DND-41 (cell line): ENCODE results near the gene SUN1.

Experiments used
- ATAC-seq: fragments of 200-7000 bp; cut with Tn5 transposase; 3 replicates; pipeline ENCODE4 v1.9.1; 2021; ENCODE audit warnings: low read depth; ENCODE audit not compliant: insufficient read depth
- DNase-seq: peaks from one replicate; pipeline ENCODE4 v3.0.0-alpha.2; 2020
- H2AFZ ChIP-seq: 2 replicates; pipeline ENCODE4 v1.6.0; 2012; ENCODE audit warnings: low read depth, low read length
- H3K27ac ChIP-seq: 2 replicates; pipeline ENCODE4 v1.5.1; 2012; ENCODE audit warnings: low read length, inconsistent platforms
- H3K27me3 ChIP-seq: fragments of 200-600 bp; sonication (generic); 2 replicates; pipeline ENCODE4 v1.6.0; 2012; ENCODE audit warnings: low read length, mild to moderate bottlenecking, inconsistent platforms; ENCODE audit not compliant: insufficient read depth, poor library complexity
- H3K36me3 ChIP-seq: 2 replicates; pipeline ENCODE4 v1.5.1; 2012; ENCODE audit warnings: low read length, inconsistent platforms; ENCODE audit not compliant: insufficient read depth
- H3K4me1 ChIP-seq: 2 replicates; pipeline ENCODE4 v1.5.1; 2012; ENCODE audit warnings: mild to moderate bottlenecking, low read length; ENCODE audit not compliant: insufficient read depth
- H3K4me2 ChIP-seq: 2 replicates; pipeline ENCODE4 v1.6.0; 2012; ENCODE audit warnings: mild to moderate bottlenecking, moderate library complexity, low read length, inconsistent platforms; ENCODE audit not compliant: insufficient read depth
- H3K4me3 ChIP-seq, 2 experiments: fragments of 200-600 bp in 1 of 2; shearing (Covaris generic) in 1 of 2; 2 replicates each; pipeline ENCODE4 v1.5.1; 2012 to 2016; ENCODE audit warnings: inconsistent platforms in 2 of 2, low read length in 2 of 2, mild to moderate bottlenecking in 2 of 2, low read depth in 1 of 2, moderate library complexity in 1 of 2
- H3K79me2 ChIP-seq: 2 replicates; pipeline ENCODE4 v1.6.0; 2012; ENCODE audit warnings: low read length, inconsistent platforms; ENCODE audit not compliant: insufficient read depth
- H3K9ac ChIP-seq: 2 replicates; pipeline ENCODE4 v1.6.0; 2012; ENCODE audit warnings: low read depth, mild to moderate bottlenecking, inconsistent platforms, low read length, moderate library complexity
- H3K9me3 ChIP-seq: 2 replicates; pipeline ENCODE4 v1.5.1; 2012; ENCODE audit warnings: low read length, moderate library complexity, mild to moderate bottlenecking, inconsistent platforms; ENCODE audit not compliant: insufficient read depth, severe bottlenecking
- H4K20me1 ChIP-seq: 2 replicates; pipeline ENCODE4 v1.6.0; 2012; ENCODE audit warnings: low read length; ENCODE audit not compliant: insufficient read depth
- CTCF ChIP-seq: IDR thresholded peaks from 2 replicates; pipeline ENCODE4 v1.5.1; 2012; ENCODE audit warnings: borderline replicate concordance, low read length, moderate library complexity, mild to moderate bottlenecking; ENCODE audit not compliant: poor library complexity, severe bottlenecking; ENCODE audit errors: extremely low read depth
- EZH2 ChIP-seq: IDR thresholded peaks from 3 replicates; pipeline ENCODE4 v1.6.1; 2012; ENCODE audit warnings: borderline replicate concordance, low read depth, mild to moderate bottlenecking, moderate library complexity, low read length, inconsistent platforms; ENCODE audit not compliant: severe bottlenecking

The SUN1 gene

GRCh38 chr7:903921-904755 lies 71.9 kb downstream of the SUN1 start:
- H3K4me3 ChIP-seq: no peak overlapping the region
- H2AFZ ChIP-seq: no peak overlapping the region
- H3K36me3 ChIP-seq: no peaks in the 10 kb centered on the region
- ATAC-seq (no peak), DNase-seq (no peak)
- H3K27me3 ChIP-seq: no peaks in the 10 kb centered on the region
- H3K4me1 ChIP-seq: no peaks in the 10 kb centered on the region
- H3K9ac ChIP-seq: no peak overlapping the region
- H3K79me2 ChIP-seq: no peaks in the 10 kb centered on the region
- H3K9me3 ChIP-seq: no peaks in the 10 kb centered on the region
- TF ChIP-seq EZH2 (no peak), CTCF (no peak)
- no peak overlapping the region for H3K27ac ChIP-seq
- peaks cover 4% of the 10 kb centered on the region for H4K20me1 ChIP-seq
- no peak overlapping the region for H3K4me2 ChIP-seq

- Histone ChIP-seq H3K4me2 (no peak overlapping the region), H3K4me3 (no peak overlapping the region), H3K79me2 (no peaks in the 10 kb centered on the region), H2AFZ (no peak overlapping the region), H3K9ac (no peak overlapping the region), H3K36me3 (no peaks in the 10 kb centered on the region), H3K9me3 (no peaks in the 10 kb centered on the region), H3K27ac (no peak overlapping the region), H3K4me1 (no peaks in the 10 kb centered on the region), H3K27me3 (no peaks in the 10 kb centered on the region), H4K20me1 (peaks cover 4% of the 10 kb centered on the region)
- no peak for TF ChIP-seq CTCF
- ATAC-seq: no peak
- DNase-seq: no peak
Measured at GRCh38 chr7:904847-905246, 72.6 kb downstream of the SUN1 start.

GRCh38 chr7:906776-907157 lies 74.5 kb downstream of the SUN1 start:
- no peak overlapping the region for H3K4me2 ChIP-seq
- no peak for DNase-seq
- H3K27me3 ChIP-seq: no peaks in the 10 kb centered on the region
- no peak overlapping the region for H3K27ac ChIP-seq
- H2AFZ ChIP-seq: no peak overlapping the region
- no peak overlapping the region for H3K4me3 ChIP-seq
- no peak for ATAC-seq
- no peaks in the 10 kb centered on the region for H3K9me3 ChIP-seq
- H3K79me2 ChIP-seq: no peaks in the 10 kb centered on the region
- H3K9ac ChIP-seq: no peak overlapping the region
- no peaks in the 10 kb centered on the region for H3K4me1 ChIP-seq
- no peaks in the 10 kb centered on the region; the same call in none of the 2 replicates for H4K20me1 ChIP-seq
- H3K36me3 ChIP-seq: no peaks in the 10 kb centered on the region
- TF ChIP-seq EZH2: no peak
- no peak for TF ChIP-seq CTCF
